22Rv1 (cell line): Measurements from ENCODE around the gene ALKBH2.

Experiments
- CTCF ChIP-seq: fragments of 450-650 bp; IDR thresholded peaks from 2 replicates; pipeline ENCODE4 v1.5.1; 2017; ENCODE audit warnings: mild to moderate bottlenecking
- ZFX ChIP-seq: fragments of 450-650 bp; IDR thresholded peaks from 2 replicates; pipeline ENCODE4 v1.6.1; 2017; ENCODE audit warnings: antibody characterized with exemption, borderline replicate concordance

DNA sequence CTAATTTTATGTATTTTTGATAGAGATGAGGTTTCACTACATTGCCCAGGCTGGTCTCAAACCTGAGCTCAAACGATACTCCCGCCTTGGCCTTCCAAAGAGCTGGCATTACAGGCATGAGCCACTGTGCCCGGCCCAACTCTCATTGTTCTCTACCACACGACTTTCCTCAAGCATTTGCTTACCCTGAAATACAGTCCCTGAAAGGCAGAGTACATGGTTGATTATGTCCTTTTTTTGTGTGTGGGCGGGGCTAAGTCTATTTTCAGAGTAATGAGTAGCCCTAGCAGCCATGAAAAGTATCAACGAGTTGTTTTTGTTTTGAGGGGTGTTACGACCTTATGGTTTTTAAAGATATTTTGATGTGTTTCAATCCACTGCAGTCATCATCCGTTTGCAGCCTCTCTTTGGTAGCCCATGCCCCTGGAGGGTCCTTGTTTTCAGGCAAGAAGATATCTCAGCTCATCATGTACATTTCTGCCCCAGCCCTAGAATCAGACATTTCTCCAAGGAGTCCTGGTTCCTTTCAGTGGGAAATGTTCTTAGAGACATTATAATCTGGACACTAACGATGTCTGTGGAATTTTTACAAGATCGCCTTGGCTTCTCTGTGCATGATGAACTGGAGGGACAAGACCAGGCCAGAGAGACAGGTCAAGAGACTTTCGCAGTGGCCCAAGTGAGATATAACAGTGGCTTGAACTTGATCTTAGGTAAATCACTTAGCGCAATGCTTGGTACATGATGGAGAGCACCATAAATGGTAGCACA lies 31.8 kb upstream of the ALKBH2 start:
- TF ChIP-seq CTCF, result no peak
- TF ChIP-seq ZFX, result no peak
